GM21825 (cell line): ENCODE data around the gene DAB2IP.

ENCODE experiments used
- ATAC-seq: cut with Tn5 transposase; IDR thresholded peaks from one replicate; pipeline ENCODE4 v1.9.1; 2021; ENCODE audit warnings: mild to moderate bottlenecking, moderate library complexity; ENCODE audit not compliant: unreplicated experiment

The DAB2IP gene

GRCh38 chr9:121813519-121814210 lies 162.2 kb downstream of the DAB2IP start:
- no peak for ATAC-seq

- ATAC-seq = no peak
These were observed 163.2 kb downstream of the DAB2IP start for GRCh38 chr9:121814594-121814993.

- ATAC-seq = no peak
These were observed 163.7 kb downstream of the DAB2IP start for GRCh38 chr9:121815084-121815483.

GRCh38 chr9:121815546-121816448 lies 164.4 kb downstream of the DAB2IP start:
- no peak for ATAC-seq

- no peak for ATAC-seq
These were observed 165.0 kb downstream of the DAB2IP start for GRCh38 chr9:121816449-121816817.

- ATAC-seq = no peak
These were observed 165.5 kb downstream of the DAB2IP start for GRCh38 chr9:121816845-121817450.

- no peak for ATAC-seq
These were observed 166.0 kb downstream of the DAB2IP start for GRCh38 chr9:121817476-121817875.

GRCh38 chr9:121818016-121818661 lies 166.7 kb downstream of the DAB2IP start:
- no peak for ATAC-seq

- no peak for ATAC-seq
These were observed 167.5 kb downstream of the DAB2IP start for GRCh38 chr9:121818841-121819427.

- no peak for ATAC-seq
These were observed 168.2 kb downstream of the DAB2IP start for GRCh38 chr9:121819428-121820231.

- no peak for ATAC-seq
These were observed 169.0 kb downstream of the DAB2IP start for GRCh38 chr9:121820286-121821005.

GRCh38 chr9:121821326-121821725 lies 169.9 kb downstream of the DAB2IP start:
- ATAC-seq = no peak

GRCh38 chr9:121822093-121823085 lies 171.0 kb downstream of the DAB2IP start:
- ATAC-seq = no peak

- ATAC-seq = no peak
These were observed 172.2 kb downstream of the DAB2IP start for GRCh38 chr9:121823451-121824169.

GRCh38 chr9:121824651-121825030 lies 173.2 kb downstream of the DAB2IP start:
- no peak for ATAC-seq

GRCh38 chr9:121825031-121825691 lies 173.7 kb downstream of the DAB2IP start:
- ATAC-seq = no peak

- ATAC-seq = no peak
These were observed 175.3 kb downstream of the DAB2IP start for GRCh38 chr9:121826711-121827110.
